Activated T-helper 1 cell treated with anti-CD3 and anti-CD28 coated beads, Interleukin-12 subunit alpha, Interleukin-12 subunit beta, Interleukin-2, Interleukin-4 antibody, amounts not matched to agents 30 ng/mL and 10 ng/mL and 1 ng/mL, durations not matched to agents 14 hours and 24 hours and 36 hours (primary cell): ENCODE measurements around the gene SPEG. TPM values are rescaled to one million over a fixed set of nuclear protein-coding genes. Genes with fewer than 3 reads are reported as not detected.
A peak's percentile ranks its signal among the peaks of the same experiment; 100 is the strongest.
"Not testable (repeated sequence)": the region's sequence is repeated elsewhere in the genome, so short reads cannot be mapped to it uniquely, and the experiment has no call there.

Source experiments
- DNase-seq: peaks from one replicate; pipeline ENCODE4 v3.0.0; 2021; ENCODE audit warnings: low spot score
- H3K27ac Mint-ChIP-seq: one replicate; pipeline ENCODE4 v1.8.0; 2021; ENCODE audit warnings: mild to moderate bottlenecking, mixed read lengths
- H3K27me3 Mint-ChIP-seq: one replicate; pipeline ENCODE4 v1.8.0; 2022; ENCODE audit warnings: mild to moderate bottlenecking, moderate library complexity, mixed read lengths; ENCODE audit not compliant: insufficient read depth
- H3K36me3 Mint-ChIP-seq: one replicate; pipeline ENCODE4 v1.8.0; 2021; ENCODE audit warnings: low read depth, mixed read lengths
- H3K4me1 Mint-ChIP-seq: one replicate; pipeline ENCODE4 v1.8.0; 2021; ENCODE audit warnings: low read depth, mixed read lengths
- H3K4me3 Mint-ChIP-seq: one replicate; pipeline ENCODE4 v1.8.0; 2021; ENCODE audit warnings: mild to moderate bottlenecking, moderate library complexity, mixed read lengths
- H3K9me3 Mint-ChIP-seq: one replicate; pipeline ENCODE4 v1.8.0; 2021; ENCODE audit warnings: mixed read lengths
- intact Hi-C: fragments of 100-400 bp; cut with micrococcal nuclease; formaldehyde crosslinking; loops from one replicate; pipeline ENCODE4 v1.15.1; 2024
- total RNA-seq: library from RNA; stranded (reverse); gene quantifications from 2 replicates; pipeline ENCODE4 v1.2.3, GENCODE V29; 2022

SPEG gene
- total RNA-seq, 1 donor from 2014 or later = 0.13 TPM

- intact Hi-C loops = no loop called here
- Mint-ChIP-seq H3K4me3 (no peak overlapping the region), H3K36me3 (no peaks in the 10 kb centered on the region), H3K4me1 (peaks cover 6% of the 10 kb centered on the region), H3K9me3 (no peaks in the 10 kb centered on the region), H3K27ac (no peak overlapping the region), H3K27me3 (peaks cover 16% of the 10 kb centered on the region)
- no peak for DNase-seq
These were observed 35.8 kb upstream of the SPEG start for GRCh38 chr2:219398721-219399363.

- intact Hi-C loops = no loop called here
- no peak overlapping the region for H3K4me3 Mint-ChIP-seq
- no peak for DNase-seq
- H3K27me3 Mint-ChIP-seq = peaks cover 14% of the 10 kb centered on the region
- H3K4me1 Mint-ChIP-seq = peaks cover 6% of the 10 kb centered on the region
- H3K36me3 Mint-ChIP-seq = no peaks in the 10 kb centered on the region
- H3K27ac Mint-ChIP-seq = no peak overlapping the region
- H3K9me3 Mint-ChIP-seq = no peaks in the 10 kb centered on the region
These were observed 34.7 kb upstream of the SPEG start for GRCh38 chr2:219399716-219400478.

- DNase-seq = no peak
- Mint-ChIP-seq H3K36me3 (no peaks in the 10 kb centered on the region), H3K27me3 (peaks cover 14% of the 10 kb centered on the region), H3K9me3 (no peaks in the 10 kb centered on the region), H3K4me3 (no peak overlapping the region), H3K4me1 (peaks cover 6% of the 10 kb centered on the region), H3K27ac (no peak overlapping the region)
- intact Hi-C loops = no loop called here
These were observed 34.1 kb upstream of the SPEG start for GRCh38 chr2:219400562-219400961.

- no peak overlapping the region for H3K27ac Mint-ChIP-seq
- H3K27me3 Mint-ChIP-seq = peaks cover 14% of the 10 kb centered on the region
- intact Hi-C loops = no loop called here
- DNase-seq = no peak
- H3K36me3 Mint-ChIP-seq = no peaks in the 10 kb centered on the region
- peaks cover 6% of the 10 kb centered on the region for H3K4me1 Mint-ChIP-seq
- no peak overlapping the region for H3K4me3 Mint-ChIP-seq
- H3K9me3 Mint-ChIP-seq = no peaks in the 10 kb centered on the region
These were observed 33.0 kb upstream of the SPEG start for GRCh38 chr2:219401606-219402005.

GRCh38 chr2:219402665-219403515 is 31.8 kb upstream of the SPEG start:
- no peak overlapping the region for H3K4me3 Mint-ChIP-seq
- intact Hi-C loops = loop anchor here (1.0 kb wide), 4 partner anchors 31 to 239 kb away; partner anchors contain the start of genes GMPPA and SPEG

GRCh38 chr2:219403861-219404260 is 30.8 kb upstream of the SPEG start:
- Mint-ChIP-seq H3K4me3 (no peak overlapping the region), H3K4me1 (no peaks in the 10 kb centered on the region), H3K27ac (no peak overlapping the region), H3K27me3 (peaks cover 17% of the 10 kb centered on the region), H3K9me3 (no peaks in the 10 kb centered on the region), H3K36me3 (no peaks in the 10 kb centered on the region)
- DNase-seq = no peak
- intact Hi-C loops = loop anchor here (1.0 kb wide), 4 partner anchors 30 to 238 kb away; partner anchors contain the start of genes GMPPA and SPEG

More at GRCh38 chr2:219402665-219403515, 31.8 kb upstream of the SPEG start:
- Mint-ChIP-seq H3K27ac (no peak overlapping the region), H3K36me3 (no peaks in the 10 kb centered on the region), H3K9me3 (no peaks in the 10 kb centered on the region), H3K27me3 (peaks cover 14% of the 10 kb centered on the region), H3K4me1 (no peaks in the 10 kb centered on the region)
- DNase-seq = peak; percentile 45

- H3K36me3 Mint-ChIP-seq = no peaks in the 10 kb centered on the region
- intact Hi-C loops = no loop called here
- H3K27ac Mint-ChIP-seq = no peak overlapping the region
- peaks cover 17% of the 10 kb centered on the region for H3K27me3 Mint-ChIP-seq
- no peak for DNase-seq
- no peak overlapping the region for H3K4me3 Mint-ChIP-seq
- H3K9me3 Mint-ChIP-seq = no peaks in the 10 kb centered on the region
- H3K4me1 Mint-ChIP-seq = no peaks in the 10 kb centered on the region
These were observed 30.2 kb upstream of the SPEG start for GRCh38 chr2:219404291-219404910.

- no peak for DNase-seq
- intact Hi-C loops = no loop called here
- Mint-ChIP-seq H3K9me3 (no peaks in the 10 kb centered on the region), H3K36me3 (no peaks in the 10 kb centered on the region), H3K4me1 (no peaks in the 10 kb centered on the region), H3K27ac (no peak overlapping the region), H3K27me3 (peaks cover 20% of the 10 kb centered on the region), H3K4me3 (no peak overlapping the region)
These were observed 29.7 kb upstream of the SPEG start for GRCh38 chr2:219404954-219405353.

GRCh38 chr2:219405451-219405850 is 29.2 kb upstream of the SPEG start:
- no peaks in the 10 kb centered on the region for H3K36me3 Mint-ChIP-seq
- H3K27ac Mint-ChIP-seq = no peak overlapping the region
- no peak overlapping the region for H3K4me3 Mint-ChIP-seq
- intact Hi-C loops = no loop called here
- DNase-seq = no peak
- no peaks in the 10 kb centered on the region for H3K4me1 Mint-ChIP-seq
- peaks cover 22% of the 10 kb centered on the region for H3K27me3 Mint-ChIP-seq
- H3K9me3 Mint-ChIP-seq = no peaks in the 10 kb centered on the region

GRCh38 chr2:219405958-219406860 is 28.4 kb upstream of the SPEG start:
- intact Hi-C loops = no loop called here
- H3K4me3 Mint-ChIP-seq = no peak overlapping the region
- H3K36me3 Mint-ChIP-seq = no peaks in the 10 kb centered on the region
- H3K27me3 Mint-ChIP-seq = peaks cover 22% of the 10 kb centered on the region
- no peak overlapping the region for H3K27ac Mint-ChIP-seq
- no peaks in the 10 kb centered on the region for H3K9me3 Mint-ChIP-seq
- H3K4me1 Mint-ChIP-seq = no peaks in the 10 kb centered on the region
- DNase-seq = no peak

- no peaks in the 10 kb centered on the region for H3K4me1 Mint-ChIP-seq
- peaks cover 22% of the 10 kb centered on the region for H3K27me3 Mint-ChIP-seq
- no peaks in the 10 kb centered on the region for H3K36me3 Mint-ChIP-seq
- no peak overlapping the region for H3K27ac Mint-ChIP-seq
- H3K9me3 Mint-ChIP-seq = no peaks in the 10 kb centered on the region
- intact Hi-C loops = no loop called here
- no peak for DNase-seq
- H3K4me3 Mint-ChIP-seq = no peak overlapping the region
These were observed 27.8 kb upstream of the SPEG start for GRCh38 chr2:219406861-219407230.

- H3K4me3 Mint-ChIP-seq, intact Hi-C loops, DNase-seq, H3K36me3 Mint-ChIP-seq, H3K27ac Mint-ChIP-seq, H3K9me3 Mint-ChIP-seq, H3K4me1 Mint-ChIP-seq: not testable (repeated sequence)
- H3K27me3 Mint-ChIP-seq = peaks cover 19% of the 10 kb centered on the region
These were observed 27.3 kb upstream of the SPEG start for GRCh38 chr2:219407343-219407742.
